ENCODE results near the gene CCDC3.

The CCDC3 gene

DNA sequence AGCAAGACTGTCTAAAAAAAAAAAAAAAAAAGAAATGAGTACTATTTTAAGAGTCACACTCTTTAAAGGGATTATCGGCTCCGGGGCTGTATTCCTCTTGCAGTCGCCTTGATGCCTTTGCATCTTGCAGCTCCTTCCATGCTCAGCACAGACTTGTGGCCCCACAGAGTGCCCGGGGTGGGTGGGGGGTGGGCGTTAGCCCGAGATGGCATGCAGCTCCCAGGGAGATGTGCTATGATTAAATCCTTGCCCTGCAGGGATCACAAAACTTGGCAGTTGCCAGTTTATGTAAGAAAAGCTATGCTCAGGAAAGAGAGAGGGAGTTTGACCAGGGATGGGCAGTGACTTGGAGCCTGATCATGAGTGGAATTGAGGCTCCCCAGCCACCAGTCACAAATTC lies 81.9 kb downstream of the CCDC3 start:
- DNase-seq = no peak

DNA sequence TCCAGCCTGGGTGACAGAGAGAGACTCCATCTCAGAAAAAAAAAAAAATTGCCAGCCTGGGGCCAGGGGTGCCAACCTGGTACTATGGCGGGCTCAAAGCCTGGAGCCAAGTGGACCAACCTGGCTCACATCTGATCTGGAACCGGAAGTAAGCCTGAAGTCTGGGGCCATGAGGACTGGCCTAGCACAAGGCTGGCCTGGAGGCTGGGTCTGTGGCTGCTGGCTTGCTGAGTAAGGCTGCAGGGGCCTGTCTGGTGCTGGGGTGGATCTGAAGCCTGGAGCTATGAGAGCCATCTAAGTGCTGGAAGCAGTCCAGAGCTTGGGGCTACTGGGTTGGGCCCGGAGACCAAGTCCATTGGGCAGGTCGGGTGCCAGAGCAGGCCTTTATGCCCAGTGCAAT lies 84.9 kb downstream of the CCDC3 start:
- no peak for DNase-seq

DNA sequence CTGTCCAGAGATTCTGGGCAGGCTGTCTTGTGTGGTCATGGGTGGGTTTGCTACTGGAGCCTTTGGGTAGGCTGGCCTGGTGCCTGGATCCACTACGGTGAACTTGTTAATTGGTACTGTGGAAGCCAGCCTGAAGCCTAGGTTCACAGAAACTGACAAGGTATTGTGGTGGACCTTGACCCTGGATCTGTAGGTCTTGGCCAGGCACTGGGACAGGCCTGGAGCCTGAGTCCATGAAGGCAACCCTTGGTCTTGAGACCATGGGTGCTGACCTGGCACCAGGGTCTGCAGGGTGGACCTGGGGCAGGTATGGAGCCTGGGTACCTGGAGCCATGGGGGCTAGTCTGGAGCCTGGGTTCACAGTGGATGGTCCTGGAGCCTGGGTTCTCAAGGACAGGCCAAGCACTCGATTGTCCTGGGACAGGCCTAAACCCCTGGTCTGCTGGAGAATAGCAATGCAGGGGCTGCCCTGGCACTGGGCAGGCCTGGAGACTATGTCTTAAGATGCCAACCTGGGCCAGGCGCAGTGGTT lies 85.8 kb downstream of the CCDC3 start:
- DNase-seq = no peak

DNA sequence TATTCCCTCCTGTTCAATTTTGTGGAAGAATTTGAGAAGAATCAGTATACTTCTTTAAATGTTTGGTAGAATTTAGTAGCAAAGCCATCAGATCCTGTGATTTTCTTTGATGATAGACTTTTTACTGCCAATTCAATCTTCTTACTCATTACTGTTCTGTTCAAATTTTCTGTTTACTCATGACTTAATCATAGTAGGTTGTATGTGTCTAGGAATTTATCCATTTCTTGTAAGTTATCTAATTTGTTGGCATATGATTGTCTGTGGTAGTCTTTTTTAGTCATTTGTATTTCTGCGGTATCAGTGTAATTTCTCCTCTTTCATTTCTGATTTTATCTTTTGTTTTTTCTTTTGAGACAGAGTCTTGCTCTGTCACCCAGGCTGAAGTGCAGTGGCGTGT lies 87.4 kb downstream of the CCDC3 start:
- no peak for DNase-seq

DNA sequence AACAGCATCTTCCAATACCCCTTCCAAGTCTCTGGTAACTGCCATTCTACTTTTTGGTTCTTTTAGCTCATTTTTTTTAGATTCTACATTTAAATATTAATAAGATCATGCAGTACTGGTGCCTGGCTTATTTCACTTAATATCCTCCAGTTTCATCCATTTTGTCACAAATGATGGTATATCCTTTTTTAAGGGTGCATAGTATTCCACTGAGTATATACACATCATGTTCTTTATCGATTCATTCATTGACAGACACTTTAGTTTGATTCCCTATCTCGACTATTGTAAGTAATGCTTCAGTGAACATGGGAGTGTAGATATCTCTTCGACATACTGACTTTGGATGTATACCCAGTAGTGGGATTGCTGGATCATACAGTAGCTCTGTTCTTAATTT lies 89.7 kb downstream of the CCDC3 start:
- no peak for DNase-seq

DNA sequence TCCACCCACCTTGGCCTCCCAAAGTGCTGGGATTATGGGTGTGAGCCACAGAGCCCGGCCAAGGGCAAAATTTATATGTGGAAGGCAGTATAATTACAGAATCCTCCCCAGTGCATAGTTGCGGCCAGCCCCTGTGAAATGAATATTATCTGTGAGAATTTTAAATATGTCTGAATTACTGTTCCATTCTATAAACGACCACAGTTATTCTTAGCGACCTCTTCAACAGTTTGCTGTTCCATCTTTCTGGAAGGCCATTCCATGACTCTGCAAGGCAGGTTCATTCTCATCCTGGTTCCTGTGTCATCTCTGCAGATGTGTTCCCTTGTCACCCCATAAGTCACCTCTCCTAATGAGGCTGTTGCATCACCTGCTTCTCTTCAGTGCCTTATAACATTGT lies 90.7 kb downstream of the CCDC3 start:
- DNase-seq = no peak

DNA sequence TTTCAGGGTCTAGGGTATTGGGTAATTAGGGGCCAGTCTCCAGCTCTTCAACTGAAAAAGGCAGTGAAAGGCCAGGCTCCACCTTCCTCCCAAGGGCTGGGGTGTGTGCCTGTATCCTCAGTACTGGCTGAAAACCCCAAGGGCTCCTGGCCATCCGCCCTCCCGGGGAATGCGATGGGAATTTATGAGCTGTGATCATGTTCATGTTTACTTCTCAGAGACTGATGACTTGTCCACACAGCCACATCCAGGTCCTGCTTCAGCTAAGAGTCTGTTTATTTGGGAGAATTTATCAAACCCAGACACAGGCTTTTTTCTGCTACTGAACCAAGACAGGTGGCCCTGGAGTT lies 91.7 kb downstream of the CCDC3 start:
- DNase-seq = no peak

DNA sequence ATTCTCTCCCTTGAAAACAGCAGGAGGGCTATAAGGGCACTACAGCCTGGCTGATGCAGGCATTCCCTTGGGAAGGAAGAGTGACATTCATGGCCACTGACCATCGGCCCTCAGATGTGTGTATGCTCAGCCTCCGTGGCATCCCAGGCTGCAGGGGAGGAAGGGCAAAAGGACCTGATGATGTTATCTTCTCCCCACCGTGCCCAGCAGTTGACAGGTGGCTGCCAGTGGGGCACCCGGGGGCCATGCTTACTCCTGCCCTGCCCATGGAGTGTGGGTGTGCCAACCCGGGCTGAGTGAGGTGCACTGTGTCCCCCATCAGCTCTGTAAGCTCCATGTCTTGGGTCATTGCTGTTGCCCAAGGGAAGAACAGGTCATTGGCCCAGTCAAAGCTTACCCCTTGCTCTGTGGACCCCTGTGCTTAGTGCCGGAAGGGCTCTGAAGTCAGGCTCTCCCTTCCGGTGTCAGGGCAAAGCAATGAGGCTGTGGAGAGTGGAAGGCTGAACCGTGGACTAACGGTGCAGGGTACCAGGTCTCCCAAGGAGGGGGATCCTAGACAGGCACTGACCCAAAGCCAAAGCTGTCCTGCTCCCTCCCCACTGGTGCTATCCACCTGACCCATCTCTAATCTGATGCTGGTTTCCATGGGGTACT lies 92.2 kb downstream of the CCDC3 start:
- no peak for DNase-seq

DNA sequence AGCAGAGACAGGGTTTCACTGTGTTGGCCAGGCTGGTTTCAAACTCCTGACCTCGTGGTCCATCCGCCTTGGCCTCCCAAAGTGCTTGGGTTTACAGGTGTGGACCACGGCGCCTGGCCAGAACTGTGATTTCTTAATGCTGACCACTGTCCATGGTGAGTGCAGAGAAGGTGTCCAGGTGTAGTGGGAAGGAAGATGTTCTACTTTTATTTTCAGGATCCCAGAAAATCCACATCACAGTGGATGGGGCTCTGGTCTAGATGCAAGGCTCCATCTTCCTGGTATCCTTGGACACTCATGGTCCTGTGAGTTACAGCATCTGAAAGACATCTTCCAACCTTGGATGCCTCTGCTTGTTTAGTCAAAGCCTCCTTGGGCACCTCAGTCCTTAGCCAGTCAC lies 92.7 kb downstream of the CCDC3 start:
- no peak for DNase-seq

DNA sequence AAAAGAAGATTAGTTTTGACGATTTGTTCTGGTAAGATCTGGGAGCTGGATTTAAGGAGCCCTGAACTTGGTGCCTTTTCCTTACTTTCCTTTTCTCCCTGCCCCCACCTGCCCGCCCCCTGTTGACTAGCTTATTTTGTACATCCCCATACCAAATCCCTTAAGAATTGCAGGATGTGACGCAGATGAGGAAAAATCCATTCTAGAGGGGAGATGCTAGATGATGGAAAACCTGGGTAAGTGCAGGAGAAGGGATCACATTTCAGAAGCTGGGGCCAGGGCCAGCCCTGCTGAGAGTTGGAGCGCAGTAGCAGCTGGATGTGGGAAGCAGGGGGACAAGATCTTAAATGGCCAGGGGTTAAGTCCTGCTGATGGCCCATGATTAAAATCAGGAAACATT lies 93.9 kb downstream of the CCDC3 start:
- no peak for DNase-seq

DNA sequence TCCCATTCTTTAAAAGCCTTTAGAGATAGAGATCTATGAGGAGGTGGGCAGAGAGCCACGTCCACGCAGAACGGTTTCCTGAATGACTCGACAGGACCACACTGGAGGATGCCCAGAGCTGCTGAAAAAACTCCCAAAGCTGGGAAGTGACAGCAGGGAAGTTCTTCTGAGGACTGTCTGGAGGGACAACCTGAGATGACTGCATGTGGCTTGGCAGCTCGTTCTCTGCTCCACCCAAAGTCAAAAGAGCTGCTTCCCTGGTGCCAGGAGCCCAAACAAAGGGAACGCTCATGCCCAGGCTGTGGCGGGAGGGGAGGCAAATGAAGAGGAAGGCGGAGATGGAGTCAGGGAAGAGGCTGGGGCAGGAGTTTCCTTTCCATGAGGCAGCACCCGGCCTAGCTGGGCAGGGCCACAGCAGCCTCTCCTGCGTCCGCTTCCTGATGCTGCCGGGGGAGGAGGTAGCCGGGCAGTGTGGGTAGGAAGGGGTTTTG lies 95.4 kb downstream of the CCDC3 start:
- DNase-seq = no peak

DNA sequence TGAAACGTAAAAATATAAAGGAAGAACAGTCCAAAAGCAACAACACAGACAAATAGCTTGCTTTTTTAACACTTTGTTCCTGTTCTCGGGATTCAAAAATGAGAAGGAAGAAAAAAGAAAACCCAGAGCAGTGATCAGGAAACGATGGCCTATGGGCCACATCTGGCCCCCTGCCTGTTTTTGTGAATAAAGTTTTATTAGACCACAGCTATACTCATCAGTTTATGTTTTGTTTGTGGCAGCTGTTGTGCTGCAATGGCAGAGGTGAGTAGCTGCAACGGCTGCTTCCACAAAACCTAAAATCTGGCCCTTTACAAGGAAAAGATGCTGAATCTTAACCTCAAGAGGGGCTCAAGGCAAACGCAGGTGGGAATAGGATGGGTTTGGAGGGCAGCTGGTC lies 96.4 kb downstream of the CCDC3 start:
- DNase-seq = no peak

DNA sequence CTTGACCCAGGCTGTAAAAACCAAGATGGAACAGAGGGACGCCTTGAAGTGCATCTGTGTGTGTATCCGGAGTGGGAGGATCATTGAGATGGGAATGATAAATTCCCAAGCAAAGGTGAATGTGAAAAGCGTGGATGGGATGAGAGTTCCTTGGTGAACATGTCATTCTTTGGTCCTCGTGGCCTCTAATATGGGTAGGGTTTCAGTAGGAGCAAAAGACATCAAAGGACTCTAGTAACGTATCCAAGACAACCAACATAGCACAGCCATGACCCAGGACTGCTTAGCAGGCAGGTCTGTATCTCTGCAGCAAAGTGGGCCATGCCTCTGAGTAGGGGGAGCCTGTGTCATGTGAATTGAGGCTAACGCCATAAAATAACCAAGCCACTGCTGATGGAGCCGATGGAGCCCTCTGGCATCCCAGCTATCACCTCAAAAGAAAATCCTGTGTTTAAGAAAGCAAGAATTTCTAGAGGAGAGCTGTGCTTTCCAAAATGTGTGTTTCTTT lies 98.6 kb downstream of the CCDC3 start:
- no peak for DNase-seq

DNA sequence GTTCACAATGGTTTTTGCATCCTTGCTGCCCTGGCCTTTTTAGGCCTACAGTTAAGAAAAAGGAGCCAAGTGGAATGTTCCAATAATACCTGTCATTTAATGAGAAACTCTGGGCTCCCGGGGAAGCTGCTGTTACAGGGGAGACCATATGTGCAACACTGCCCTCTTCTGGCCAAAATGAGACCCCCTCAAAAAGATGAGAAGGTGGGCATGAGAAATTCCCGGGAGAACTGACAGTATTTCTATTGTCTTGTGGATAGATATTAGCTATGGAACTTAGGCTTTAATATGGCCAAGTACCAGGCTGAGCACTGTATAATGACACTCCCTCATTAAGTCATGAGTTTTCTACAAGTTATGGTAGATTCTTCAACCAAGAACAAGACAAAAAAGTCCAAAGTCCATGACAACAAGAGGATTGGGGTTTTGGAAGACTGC lies 99.4 kb downstream of the CCDC3 start:
- DNase-seq = no peak

DNA sequence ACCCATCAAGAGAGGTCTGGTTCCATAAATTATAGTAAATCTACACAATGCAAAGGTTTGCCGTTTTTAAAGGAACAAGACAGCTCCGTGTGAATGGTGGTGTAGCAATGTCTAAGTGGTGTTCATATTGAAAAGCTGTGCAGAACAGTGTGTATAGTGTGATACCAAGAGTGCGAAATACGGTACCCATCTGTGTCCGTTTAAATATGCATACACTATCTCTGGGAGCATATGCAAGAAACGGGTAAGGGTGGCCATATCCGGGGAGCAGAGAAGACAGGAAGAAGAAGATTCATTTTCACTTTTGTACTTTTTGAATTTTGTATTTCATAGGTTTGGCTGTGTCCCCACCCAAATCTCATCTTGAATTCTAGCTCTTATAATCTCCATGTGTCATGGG lies 102.0 kb downstream of the CCDC3 start:
- DNase-seq = no peak

DNA sequence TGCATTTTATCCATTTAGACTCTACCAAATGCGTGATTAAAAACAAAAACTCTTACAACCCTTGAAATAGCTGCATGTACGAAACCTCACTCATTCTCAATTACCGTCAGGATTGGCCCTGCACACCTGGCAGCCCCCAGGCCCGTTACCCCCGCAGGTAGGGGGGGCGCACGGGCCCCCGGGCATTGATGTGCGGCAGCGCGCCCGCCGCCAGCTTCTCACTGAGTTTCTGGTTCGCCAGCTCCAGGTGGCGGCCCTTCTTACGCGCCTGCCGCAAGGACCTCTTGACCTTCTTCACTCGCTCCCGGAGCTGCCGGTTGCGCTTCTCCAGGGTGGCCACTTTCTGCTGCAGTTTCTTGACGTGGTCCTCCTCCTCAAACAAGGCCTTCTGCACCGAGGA lies 103.2 kb downstream of the CCDC3 start:
- DNase-seq = no peak

DNA sequence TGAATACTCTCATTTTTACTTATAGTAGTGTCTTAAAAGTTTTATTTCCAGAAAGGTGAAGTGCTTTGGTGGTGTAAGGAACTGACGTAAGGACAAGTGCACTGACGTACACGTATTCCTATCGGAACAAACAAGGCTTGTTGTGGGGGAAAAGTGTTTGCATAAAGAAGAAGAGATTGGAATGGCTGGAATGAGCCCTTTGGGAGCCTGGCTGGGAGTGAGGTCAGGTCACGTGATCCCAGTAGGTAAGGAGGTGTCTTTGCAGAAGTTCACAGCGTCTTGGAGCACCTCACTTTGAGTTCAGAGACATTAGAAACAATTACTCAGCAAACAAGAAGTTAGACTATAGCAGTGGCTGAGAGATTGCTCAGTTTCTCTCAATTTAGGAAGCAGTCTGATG lies 104.2 kb downstream of the CCDC3 start:
- DNase-seq = no peak

DNA sequence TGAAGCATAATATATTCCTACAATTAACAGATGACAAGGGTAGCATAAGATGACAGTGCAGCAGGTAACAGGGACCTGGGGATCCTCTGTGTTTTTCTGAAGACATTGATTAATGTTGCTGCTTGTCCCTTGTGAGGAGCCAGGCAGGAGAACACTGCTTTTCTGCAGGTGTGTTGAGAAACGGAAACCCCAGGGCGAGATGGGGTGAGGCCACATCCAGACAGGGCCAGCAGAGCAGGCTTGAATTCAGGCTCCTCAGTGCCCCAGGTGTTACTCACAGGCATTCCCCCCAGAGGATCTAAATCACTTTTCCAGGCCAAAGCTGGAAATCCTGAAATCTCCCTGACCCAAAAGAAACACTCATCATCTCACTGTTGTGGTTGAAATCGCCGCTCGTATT lies 105.3 kb downstream of the CCDC3 start:
- no peak for DNase-seq

DNA sequence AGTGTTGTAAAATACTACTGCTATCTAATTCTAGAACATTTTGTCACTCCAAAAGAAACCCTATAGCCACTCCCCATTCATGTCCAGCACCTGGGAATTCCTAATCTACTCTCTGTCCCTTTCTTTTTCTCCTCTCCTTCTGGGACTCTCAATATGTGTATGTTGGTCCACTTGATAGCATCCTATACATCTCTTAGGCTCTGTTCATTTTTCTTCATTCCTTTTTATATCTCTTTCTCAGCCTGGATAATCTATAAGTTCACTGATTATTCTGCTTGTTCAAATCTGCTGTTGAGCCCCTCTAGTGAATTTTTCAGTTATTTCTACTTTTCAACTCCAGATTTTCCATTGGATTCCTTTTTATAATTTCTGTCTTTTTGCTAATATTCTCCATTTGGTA lies 108.6 kb downstream of the CCDC3 start:
- no peak for DNase-seq

DNA sequence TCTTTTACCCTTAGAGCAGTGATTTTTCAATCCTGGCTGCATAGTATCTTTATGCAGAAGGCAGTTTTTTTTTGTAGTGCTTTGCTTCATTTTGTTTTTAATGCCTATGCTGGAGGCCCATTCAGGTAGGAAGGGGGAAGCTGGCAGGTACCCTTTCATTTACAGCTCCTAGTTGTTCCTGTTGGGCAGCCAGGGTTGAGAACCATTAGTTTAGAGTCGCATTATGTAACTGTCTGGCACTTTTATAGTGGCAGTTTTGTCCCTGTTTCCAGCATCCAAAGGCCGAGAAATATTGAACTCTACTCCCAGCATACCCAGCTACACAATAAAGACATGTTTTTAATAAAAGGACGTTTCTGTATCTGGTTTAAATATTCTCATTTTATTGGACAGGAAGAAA lies 110.6 kb downstream of the CCDC3 start:
- no peak for DNase-seq

DNA sequence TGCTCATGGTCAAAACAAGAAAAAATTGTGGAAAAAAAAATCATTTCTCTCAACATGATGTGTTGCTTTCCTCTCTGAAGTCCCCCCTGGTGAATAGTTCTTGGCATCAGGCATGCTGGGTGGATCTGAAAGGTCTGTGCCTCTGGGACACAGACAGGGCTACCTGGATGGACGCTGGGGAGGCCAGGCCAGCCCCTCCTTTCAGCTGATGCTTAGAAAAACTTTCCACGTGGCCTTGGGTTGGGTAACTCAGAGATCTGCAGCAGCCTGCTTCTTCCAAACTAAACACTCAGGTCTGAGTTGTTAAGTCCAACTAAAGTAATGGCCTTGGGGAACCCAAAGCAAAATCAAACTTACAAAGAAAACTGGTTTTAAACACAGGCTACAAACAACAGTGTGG lies 113.0 kb downstream of the CCDC3 start:
- no peak for DNase-seq

DNA sequence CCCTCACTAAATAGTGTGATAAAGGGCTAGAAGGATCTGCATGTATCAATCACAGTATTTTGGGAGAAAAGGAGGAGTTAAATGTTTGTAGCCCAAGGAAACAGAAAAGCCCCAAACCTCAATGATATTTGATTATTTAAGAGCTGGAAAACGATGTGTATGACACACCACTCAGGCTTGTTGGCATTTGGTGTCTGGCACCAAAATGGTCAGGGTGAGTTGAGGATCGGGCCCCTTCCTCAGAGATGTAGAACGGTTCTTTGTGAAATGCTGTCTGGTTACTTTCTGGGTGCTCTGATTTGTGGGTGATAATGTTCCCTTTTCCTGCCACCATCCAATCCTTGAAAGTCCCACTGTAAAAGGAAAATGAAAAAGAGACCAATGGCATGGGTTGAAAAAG lies 113.7 kb downstream of the CCDC3 start:
- no peak for DNase-seq

DNA sequence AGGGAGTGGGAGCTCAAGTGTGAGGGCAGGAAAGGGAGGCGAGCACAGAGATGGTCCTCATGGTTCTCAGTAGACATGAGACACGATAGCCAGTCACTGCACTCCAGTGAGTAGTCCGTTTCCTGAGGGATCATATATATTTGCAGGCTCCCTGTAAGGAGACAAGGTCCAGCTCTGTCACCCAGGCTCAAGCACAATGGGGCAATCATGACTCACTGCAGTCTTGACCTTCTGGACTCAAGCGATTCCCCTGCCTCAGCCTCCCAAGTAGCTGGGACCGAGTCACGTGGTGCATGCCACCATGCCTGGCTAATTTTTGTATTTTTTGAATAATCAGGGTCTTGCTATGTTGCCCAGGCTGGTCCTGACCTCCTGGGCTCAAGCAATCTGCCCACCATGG lies 116.7 kb downstream of the CCDC3 start:
- no peak for DNase-seq

DNA sequence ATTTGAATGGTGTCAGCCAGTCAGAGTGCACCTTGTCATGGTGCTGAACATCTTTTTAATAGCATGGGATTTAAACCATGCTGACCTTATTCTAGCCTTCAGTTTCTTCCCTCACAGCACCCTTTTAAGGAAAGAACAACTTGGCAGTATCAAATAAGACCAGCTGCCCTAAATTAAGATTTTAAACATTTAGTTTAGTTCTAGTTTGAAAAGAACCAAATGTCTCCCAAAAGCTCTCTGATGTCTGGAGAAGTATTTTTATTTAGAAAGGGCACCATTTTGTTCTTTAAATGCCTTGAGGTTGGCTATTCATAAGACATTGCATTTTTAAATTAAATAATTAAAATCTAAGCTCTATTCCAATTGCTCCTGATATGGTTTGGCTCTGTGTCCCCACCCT lies 121.1 kb downstream of the CCDC3 start:
- no peak for DNase-seq

DNA sequence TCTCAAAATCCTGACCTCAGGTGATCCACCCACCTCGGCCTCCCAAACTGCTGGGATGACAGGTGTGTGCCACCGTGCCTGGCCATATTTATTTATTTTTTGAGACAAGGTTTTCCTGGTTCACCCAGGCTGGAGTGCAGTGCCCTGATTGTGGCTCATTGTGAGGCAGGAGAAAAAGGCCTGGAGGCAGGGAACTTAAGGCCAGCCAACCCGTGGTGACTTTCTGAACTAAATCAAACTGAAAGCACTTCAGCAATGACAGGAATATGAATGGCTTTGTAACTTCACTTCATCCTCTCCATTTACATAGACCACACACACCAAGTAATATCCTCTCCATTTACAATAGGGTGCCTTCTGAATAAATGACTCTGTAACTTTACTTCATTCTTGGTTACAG lies 124.4 kb downstream of the CCDC3 start:
- DNase-seq = no peak

Measured in GOT3 (cell line).